KG1 (cell line): ENCODE measurements around the gene ZNF398.

Experiments
- DNase-seq: peaks from one replicate; lab custom pipeline; 2025; lab: John Stamatoyannopoulos, UW

ZNF398 gene

DNA sequence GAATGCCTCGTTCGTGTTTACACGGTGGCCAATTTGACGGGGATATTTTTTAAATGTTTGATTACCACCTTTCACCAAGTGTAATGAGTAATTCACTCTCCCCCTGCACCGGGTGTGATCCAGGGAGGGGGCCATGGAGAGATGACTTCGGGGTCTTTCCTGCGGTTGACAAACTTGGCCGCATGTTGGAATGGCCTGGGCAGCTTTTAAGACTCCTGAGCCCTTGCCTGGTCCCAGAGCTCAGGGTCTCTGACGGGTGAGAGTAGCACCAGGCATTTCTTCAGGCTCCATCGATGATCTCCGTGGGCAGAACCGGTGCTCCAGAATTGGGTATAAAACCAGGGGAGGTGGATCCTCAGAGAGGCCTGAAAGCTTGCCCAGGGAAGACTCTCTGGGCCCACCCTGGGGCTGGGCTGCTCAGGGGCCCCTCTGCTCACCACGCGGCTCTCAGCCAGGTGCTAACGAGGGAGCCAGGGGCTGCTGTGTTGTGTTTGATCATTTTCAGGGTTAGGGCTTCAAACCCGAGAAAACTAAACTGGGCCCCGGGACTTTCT is 49.0 kb downstream of the ZNF398 start:
- no peak for DNase-seq

DNA sequence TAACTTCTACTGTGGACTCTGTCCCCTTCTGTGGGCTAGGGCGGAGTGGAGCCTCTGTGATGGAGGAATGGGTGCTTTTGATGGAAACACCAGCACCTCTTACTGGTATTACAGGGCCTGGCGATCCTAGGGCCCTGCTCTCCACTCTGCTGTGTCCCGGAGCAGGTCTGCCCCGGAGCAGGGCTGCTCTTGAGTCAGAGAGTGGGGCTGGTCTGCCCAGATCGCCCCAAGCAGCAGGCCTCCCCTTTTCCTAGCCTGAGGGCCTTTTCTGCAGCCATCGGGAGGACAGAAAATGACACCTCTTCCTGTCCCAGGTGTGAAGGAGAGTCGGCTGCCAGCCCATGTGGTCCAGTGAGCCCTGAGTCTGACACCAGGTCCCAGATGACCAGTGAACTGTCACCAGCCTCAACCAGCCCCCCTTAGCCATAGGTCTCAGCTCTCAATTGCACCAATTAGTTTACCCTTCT is 49.5 kb downstream of the ZNF398 start:
- no peak for DNase-seq

DNA sequence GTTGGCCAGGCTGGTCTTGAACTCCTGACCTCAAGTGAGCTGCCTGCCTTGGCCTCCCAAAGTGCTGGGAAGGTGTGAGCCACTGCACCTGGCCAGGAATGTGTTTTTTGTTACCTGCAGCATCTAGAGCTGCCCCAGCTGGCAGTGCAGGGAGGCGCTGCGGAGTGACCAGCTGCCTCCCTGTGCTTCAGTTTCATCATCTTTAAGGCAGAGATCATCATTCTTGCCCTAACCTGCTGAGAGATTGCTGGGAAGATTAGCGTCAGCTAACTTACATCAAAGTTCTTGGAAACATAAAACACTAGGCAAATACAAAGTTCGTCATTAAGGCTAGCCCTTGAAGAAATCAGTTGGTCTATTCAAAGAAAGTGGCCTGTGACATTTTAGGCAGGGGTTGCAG is 50.4 kb downstream of the ZNF398 start:
- DNase-seq: no peak

DNA sequence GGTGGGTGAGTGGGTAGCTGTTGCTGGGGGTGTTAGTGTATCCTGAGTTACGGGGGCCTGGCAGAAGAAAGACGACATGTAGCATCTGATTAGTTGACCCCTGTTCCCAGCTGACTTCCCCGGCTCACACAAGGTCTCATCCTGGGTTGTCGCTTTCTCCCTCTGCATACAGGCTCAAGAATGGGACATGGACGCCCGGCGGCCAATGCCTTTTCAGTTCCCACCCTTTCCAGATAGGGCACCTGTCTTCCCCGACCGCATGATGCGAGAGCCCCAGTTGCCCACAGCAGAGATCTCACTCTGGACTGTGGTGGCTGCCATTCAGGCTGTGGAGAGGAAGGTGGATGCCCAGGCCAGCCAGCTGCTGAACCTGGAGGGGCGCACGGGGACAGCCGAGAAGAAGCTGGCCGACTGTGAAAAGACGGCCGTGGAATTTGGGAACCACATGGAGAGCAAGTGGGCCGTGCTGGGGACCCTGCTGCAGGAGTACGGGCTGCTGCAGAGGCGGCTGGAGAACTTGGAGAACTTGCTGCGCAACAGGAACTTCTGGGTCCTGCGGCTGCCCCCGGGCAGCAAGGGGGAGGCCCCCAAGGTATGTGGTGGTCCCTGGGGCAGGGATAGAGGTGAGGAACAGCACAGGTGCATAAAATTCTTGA is 51.0 kb downstream of the ZNF398 start:
- DNase-seq: no peak

DNA sequence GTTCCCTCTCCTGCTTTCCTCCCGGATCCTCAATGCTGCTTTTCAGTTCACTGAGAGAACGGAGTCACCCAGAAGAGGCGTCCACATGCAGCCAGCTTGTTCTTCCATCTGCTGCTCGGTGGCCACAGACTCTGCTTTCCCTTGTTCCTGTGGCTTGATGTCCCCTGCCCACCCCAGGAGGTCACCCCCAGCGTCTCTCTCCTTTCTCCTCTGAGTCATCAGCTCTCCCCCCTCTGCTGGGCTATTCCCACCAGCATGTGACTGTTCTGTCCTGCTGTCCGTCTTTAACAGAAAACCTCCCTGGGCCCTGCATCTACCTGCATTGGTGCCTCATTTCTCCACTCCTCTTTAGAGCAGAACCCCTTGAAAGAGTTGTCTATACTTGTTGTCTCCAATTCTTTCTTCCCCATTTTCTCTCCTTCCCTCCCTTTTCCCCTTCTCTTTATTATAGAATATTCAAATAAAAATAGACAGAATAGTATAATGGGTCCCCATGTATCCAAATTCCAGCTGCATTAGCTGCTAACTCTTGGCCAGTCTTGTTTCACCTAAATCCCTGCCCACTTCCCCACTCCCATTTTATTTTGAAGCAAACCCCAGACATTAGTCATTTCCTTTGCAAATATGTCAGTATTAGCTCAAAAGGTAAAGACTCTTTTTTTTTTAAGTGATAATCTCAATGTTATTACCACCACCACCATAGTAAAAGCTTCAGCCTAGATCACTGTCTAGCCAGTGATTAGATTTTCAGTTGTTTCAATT is 52.2 kb downstream of the ZNF398 start:
- DNase-seq: no peak

DNA sequence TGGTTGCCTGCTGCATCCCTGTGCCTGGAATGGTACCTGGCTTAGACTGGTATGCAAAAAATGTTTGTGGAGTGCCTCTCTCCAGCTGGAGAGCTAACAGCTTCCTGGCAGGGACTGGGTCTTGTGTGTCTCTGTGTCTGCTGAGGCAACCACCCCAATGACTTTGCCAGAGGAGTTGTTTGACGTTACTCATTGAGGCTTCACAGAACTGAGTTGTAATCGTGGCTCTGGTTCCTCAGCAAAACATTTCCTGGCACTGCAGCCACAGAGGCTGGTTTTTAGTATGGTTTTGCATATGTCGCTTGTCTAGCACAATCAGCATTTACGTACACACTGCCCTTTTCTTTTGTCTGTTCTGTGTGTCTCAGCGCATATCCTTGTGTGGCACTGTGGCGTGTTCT is 55.6 kb downstream of the ZNF398 start:
- DNase-seq: no peak

DNA sequence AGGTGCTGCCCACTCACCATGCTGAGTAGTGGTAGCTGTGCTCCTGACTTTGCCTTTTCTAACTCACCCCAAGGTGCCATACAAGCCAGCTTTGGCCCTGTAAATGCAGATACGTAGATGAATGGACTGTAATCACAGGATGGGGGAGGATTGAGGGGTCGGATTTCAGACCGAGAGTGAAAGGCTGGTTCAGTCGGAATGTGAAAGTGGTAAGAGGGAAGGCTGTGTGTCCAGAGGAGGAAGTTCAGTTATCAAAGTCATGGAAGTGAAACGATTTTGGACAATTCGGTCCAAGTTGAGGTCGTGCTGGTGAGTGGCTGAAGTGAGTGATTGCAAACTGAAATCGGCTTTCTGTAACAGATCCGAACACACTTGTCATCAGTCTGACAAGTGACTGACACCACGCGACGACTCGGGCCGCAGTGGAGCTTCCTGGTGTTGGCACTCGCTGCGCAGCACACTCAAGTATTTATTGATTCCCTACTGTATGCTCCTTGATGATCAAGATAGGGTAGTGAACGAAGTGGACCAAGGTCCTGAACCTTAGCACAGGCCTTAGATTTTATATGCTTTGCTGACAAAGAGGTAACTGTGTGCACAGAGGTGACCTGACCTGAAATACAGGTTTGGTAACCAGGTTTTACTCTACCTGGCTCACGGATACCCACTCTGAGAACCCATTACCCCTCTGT is 58.6 kb downstream of the ZNF398 start:
- DNase-seq: no peak

DNA sequence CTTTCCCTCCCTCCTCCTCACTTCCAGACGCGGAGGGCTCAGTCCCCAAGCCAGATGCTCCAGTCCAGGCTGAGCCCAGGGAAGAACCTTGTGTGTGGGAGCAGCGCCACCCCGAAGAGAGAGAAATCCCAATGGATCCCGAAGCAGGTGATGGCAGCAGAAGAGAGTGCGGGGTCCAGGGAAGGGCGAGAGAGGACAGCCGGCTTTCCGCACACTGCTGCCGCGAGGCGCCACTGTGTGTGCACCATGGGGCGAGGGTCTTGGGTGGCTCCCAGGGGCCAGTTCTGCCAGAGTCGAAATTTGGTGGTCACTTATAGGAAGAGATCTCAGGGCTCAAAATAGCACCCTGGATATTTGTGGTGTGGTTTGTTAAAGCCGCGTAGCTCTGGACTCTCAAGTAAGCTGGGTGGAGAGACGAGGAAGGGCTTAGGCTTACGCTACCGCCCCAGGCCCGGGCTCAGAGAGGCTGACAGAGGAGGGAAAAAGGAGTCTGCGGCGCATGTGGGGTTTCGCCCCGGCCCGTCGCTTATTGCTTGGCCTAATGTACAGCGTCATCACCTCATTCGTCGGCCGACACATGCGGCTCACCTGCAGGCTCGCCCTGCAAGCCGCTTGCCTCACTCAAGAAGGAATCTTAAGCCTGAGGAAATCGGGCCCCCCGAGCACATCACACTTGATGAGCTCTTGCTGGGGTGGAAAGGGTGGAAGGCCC is 60.2 kb downstream of the ZNF398 start:
- DNase-seq: no peak

DNA sequence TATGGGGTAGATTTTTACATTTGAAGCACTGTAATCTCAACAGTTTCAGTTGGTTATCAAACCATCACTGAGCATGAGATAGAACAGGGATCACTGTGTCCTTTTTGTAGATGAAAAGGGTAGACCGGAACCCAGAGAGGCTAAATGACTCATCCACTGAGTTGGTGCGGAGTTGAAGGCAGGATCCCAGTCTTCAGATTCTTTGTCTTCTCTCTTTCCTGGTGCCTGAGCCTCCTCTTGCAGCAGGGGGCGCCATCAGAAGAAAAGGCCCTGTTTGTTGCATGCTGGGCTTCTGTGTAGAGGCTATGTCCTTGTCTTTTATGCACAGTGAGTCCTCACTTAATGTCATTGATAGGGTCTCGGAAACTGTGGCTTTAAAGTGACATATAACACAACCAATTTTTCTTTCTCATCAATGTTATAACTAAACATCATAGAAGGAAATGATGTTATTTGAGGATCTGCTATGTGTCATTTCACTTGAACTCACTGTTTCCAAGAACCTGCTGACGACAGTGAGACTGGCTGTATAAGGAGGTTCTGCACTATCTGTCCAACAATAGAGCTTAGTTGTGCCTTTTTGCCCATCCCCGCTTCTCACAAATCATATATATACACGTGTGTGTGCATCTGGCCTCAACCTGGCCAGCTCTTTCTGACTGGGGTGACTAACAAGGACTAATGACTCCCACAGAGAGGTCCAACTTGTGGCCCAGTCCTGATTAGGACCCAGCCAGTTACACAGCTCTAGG is 62.4 kb downstream of the ZNF398 start:
- no peak for DNase-seq

DNA sequence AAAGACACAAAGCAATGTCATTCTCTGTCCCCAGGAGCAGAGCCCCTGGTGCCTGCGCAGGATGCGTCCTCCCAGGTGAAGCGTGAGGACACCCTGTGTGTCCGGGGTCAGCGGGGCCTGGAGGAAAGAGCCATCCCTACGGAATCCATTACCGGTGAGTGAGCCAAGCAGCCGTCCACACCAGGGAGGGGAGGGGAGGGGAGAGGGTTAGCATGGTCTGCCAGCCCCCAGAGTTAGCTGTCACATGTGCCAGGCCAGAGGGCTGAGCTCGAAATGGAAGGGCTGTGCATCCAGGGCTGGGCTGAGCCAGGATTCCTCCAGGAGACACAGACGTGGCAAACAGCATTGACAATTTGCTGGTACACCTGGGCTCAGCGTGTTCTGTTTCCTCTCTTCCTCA is 63.3 kb downstream of the ZNF398 start:
- no peak for DNase-seq

DNA sequence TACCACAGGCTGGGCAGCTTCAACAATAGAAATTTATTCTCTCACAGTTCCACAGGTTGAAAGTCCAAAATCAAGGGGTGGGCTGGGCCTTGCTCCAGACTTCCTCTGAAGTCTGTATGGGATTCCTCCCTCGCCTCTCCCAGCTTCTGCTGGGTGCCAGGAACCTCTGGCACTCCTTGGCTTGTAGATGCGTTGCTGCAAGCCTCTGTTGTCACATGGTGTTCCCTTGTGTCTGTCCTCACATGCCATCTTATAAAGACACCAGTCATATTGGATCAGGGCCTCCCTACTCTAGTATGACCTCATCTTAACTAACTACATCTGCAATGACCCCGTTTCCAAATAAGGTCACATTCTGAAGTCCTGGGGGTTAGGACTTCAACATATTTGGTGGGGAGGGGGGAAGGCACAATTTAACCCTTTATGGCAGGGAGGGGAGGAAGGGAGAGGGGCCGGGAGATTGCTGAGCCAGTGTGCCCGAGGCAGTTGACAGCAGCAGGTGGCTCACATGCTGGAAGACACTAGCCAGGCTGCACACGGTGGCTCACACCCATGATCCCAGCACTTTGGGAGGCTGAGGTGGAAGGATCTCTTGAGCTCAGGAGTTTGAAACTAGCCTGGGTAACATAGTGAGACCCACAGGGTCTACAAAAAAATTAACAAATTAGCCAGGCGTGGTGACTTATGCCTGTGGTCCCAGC is 66.9 kb downstream of the ZNF398 start:
- DNase-seq: no peak

DNA sequence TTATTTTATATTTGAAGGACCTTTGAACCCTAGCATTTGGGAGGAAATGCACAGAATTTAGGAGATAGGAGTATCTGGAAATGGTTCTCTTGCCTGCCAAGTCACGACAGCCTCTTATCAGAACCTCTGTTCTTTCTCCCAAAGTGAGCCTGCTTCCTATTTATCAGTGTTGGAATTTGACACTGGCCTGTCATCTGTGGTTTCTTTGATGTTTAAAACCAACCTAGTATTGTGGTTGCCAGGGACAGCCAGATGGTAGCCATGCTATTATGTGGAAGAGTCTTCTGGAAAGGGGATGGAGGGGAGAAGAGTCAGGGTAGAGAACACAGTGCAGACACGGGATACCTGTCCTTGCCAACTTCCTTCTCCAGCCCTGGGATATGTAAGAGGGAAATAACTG is 69.1 kb downstream of the ZNF398 start:
- DNase-seq: no peak

DNA sequence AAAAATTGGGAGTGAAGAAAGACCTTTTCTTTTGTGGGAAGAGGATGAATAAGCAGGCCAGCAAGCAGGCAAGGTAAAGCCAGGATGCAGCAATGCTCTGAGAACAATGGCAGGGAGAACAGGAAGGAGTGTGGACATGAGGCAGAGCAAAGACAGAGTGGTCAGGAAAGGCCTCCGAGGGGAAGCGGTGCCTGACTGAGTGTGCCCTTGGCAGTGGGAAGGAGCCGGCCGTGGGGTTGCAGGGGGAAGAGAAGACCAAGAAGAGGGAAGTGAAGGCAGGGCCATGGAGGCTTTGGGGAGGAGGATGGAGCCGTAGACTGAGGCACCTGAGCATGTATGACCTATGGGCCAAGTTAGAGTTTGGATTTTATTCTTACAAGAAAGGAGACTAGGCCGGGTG is 70.3 kb downstream of the ZNF398 start:
- no peak for DNase-seq

DNA sequence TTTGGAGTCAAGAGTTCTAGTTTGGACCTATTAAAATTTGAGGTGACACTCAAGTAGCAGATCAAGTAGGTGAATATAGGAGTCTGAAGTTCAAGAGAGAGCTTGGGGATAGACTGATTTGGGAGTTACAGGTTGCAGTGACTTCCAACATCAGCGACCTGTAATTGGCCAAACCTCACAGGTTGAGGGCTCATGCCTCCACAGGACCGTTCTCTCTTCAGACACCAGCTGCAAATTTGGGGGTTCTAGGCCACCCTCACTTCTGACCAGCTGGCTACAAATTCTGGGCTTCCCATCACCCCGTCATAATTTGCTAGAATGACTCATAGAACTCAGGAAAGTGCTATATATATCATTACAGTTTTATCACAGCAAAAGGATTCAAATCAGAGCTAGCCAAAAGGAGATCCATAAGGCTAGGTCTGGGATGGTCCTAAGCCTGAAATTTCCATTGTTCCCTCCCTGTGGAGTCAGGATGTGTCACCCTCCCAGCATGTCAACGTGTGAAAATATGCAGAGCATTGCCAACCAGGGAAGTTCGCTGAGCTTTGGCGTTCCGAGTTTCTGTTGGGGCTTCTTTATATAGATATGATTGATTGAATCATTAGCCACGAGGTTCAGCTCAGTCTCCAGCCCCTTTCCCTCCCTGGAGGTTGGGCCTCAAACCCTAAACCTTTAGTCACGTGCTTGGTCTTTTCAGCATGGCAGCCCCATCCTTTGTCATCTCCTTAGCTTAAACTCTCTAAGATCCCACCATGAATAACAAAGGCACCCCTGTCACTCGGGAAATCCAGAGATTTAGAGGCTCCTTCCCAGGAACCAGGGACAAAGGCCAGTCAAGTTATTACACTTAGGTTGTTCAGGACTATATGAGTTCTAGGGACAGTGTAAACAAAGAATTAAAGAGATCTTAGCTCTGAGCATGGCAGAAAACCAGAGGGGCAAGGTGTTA is 71.5 kb downstream of the ZNF398 start:
- DNase-seq: no peak

DNA sequence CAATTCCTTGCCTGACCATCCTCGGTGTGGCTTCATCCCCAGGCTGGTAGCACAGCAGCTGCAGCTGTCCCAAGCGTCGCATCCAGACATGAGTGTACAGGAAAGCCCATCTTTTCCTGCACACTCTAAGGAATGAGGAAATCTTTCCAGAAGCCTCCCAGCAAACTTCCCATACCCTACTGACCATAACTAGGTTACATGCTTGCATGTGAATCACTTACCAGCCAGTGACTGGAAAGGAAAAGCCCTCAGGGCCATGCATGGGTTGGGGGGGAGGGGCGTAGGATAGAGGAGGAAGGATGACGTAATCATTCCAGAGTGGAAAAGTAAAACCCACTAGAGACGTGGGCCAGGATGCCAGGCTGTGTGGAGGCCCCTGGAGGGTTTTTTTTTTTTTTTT is 73.3 kb downstream of the ZNF398 start:
- DNase-seq: no peak

DNA sequence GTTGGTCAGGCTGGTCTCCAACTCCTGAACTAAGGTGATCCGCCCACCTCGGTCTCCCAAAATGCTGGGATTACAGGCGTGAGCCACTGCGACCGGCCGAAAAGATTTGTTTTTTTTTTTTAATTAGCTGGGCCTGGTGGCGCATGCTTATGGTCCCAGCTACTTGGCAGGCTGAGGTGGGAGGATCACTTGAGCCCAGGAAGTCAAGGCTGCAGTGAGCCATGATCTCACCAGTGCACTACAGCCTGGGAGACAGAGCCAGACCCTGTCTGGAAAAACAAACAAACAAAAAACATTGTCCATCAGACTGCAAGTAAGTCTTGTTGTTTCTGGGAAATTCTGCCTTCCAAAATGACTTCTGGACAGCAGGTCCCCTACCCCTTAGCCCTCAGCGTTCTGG is 75.9 kb downstream of the ZNF398 start:
- DNase-seq: no peak

DNA sequence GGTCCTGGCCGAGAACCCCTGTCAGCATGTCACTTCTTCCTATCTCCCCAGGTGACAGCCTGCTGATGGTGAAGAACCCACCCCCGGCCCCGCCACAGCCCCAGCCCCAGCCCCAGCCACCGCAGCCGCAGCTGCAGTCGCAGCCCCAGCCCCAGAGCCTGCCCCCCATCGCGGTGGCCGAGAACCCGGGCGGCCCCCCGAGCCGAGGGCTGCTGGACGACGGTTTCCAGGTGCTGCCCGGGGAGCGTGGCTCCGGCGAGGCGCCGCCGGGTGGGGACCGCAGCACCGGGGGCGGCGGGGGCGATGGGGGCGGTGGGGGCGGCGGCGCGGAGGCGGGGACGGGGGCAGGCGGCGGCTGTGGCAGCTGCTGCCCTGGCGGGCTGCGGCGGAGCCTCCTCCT is 76.5 kb downstream of the ZNF398 start:
- no peak for DNase-seq

DNA sequence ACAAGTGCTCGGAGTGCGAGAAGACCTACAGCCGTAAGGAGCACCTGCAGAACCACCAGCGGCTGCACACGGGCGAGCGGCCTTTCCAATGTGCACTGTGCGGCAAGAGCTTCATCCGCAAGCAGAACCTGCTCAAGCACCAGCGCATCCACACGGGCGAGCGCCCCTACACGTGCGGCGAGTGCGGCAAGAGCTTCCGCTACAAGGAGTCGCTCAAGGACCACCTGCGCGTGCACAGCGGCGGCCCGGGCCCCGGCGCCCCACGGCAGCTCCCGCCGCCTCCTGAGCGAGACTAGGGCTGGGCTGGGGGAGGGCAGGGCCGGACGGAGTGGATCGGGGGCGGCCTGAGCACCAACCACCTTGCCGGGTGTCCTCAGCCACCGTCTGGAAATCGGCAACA is 77.1 kb downstream of the ZNF398 start:
- no peak for DNase-seq

DNA sequence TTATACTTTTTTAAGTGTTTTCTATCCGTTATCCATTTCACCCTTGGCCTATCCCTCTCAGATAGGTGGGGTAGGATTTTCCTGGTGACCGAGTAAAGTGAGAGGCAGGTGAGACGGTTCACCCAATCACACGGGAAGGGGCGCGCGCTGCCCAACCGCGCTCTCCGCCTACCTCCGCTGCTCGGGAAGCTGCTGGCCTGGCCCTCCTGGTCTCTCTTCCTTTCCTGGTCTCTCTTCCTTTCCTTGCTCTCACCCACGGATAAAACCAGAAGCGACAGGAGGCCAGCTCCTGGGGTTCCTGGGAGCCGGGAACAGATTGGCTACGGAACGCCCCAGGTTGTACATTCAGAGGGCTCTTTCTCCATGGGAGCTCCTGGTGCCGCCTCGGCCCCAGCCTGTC is 77.9 kb downstream of the ZNF398 start:
- DNase-seq: no peak

DNA sequence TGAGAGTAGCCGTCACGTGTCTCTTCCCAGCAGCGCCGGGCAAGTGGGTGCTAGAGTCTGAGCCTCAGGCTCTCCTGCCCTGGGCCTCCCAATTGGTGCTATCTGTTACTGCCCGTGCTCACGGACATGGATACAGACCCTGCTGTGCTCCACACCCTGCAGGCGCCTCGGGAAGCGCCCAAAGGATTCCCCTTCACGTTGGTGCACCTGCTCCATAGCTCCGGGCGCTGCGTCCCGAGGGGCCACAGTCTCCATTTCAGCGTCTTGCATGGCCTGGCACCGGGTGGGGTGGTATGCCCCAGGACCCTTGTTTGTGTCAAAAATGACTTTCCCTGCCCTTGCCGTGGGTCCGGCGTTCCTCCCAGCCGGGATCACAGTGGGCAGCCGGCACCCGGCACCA is 78.4 kb downstream of the ZNF398 start:
- DNase-seq: no peak
